KMS-11 (cell line): ENCODE data around the gene RUSC1.

Experiments
- H2AFZ ChIP-seq: fragments of 200-600 bp; sonication (generic); 2 replicates; pipeline ENCODE4 v1.6.1; 2016; ENCODE audit warnings: antibody characterized with exemption, mixed run types, low read depth
- H3K27ac ChIP-seq: fragments of 200-600 bp; sonication (generic); 2 replicates; pipeline ENCODE4 v1.6.1; 2016; ENCODE audit warnings: mild to moderate bottlenecking, mixed run types
- H3K27me3 ChIP-seq: fragments of 200-600 bp; sonication (generic); 2 replicates; pipeline ENCODE4 v1.6.1; 2017; ENCODE audit warnings: mild to moderate bottlenecking, low read depth, mixed run types, moderate library complexity; ENCODE audit not compliant: insufficient read depth
- H3K36me3 ChIP-seq: fragments of 200-600 bp; sonication (generic); 2 replicates; pipeline ENCODE4 v1.6.1; 2017; ENCODE audit warnings: mild to moderate bottlenecking, mixed run types; ENCODE audit not compliant: insufficient read depth
- H3K4me1 ChIP-seq: fragments of 200-600 bp; sonication (generic); 2 replicates; pipeline ENCODE4 v1.6.1; 2016; ENCODE audit warnings: mild to moderate bottlenecking, low read depth, mixed run types; ENCODE audit not compliant: poor library complexity, severe bottlenecking
- H3K4me2 ChIP-seq: fragments of 200-600 bp; sonication (generic); 2 replicates; pipeline ENCODE4 v1.7.0; 2016; ENCODE audit warnings: mild to moderate bottlenecking, mixed run types
- H3K4me3 ChIP-seq: fragments of 200-600 bp; sonication (generic); IDR thresholded peaks from 2 replicates; pipeline ENCODE4 v1.6.1; 2017; ENCODE audit warnings: low read depth, low read length, mixed read lengths; ENCODE audit not compliant: insufficient read depth
- H3K79me2 ChIP-seq: fragments of 200-600 bp; sonication (generic); 2 replicates; pipeline ENCODE4 v1.6.1; 2016; ENCODE audit warnings: low read depth, mixed run types; ENCODE audit not compliant: insufficient read depth
- H3K9ac ChIP-seq: fragments of 200-600 bp; sonication (generic); 2 replicates; pipeline ENCODE4 v1.6.1; 2016; ENCODE audit warnings: mild to moderate bottlenecking, mixed run types
- H4K20me1 ChIP-seq: fragments of 200-600 bp; sonication (generic); 2 replicates; pipeline ENCODE4 v1.6.1; 2016; ENCODE audit warnings: mild to moderate bottlenecking, mixed run types; ENCODE audit not compliant: insufficient read depth
- TF ChIP-seq, protein P1 (sequence below): fragments of 200-600 bp; sonication (generic); conservative IDR thresholded peaks from 2 replicates; pipeline ENCODE4 v1.6.1; 2017; ENCODE audit warnings: low read depth, mild to moderate bottlenecking, antibody characterized with exemption, low read length, moderate library complexity, mixed read lengths

Gene RUSC1

DNA sequence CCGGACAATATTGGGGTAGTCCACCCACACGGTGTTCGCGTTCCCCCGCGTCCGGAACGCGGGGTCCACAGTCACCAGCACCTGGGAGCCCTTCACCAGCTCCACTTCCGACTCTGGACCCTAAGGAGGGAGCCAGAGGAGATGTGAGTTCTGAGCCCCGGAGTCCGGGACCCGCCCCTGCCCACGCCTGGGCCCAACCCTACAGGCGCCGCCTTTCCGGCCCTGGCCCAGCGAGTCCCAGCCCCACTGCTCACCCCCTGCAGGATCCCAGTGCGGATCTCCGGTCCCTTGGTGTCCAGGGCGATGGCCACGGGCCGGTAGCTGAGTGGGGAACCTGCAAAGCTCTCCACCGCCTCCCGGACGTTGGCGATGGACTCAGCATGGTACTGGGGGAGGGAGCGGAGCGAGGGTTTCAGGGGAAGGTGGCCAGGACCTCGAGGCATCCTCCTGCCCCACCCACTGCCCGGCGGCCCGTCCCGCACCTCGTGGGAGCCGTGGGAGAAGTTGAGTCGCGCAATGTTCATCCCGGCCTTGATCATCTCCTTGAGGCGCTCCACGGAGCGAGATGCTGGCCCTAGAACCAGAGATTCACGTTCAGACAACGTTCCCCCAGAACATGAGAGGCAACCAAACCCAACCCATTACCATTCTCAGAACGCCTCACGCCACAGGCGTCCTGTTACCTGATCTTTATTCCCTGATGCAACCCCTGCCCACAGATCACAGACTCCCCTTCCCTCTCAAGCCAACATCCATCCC lies 25.3 kb upstream of the RUSC1 start:
- Histone ChIP-seq H4K20me1 (no peaks in the 10 kb centered on the region), H3K36me3 (no peaks in the 10 kb centered on the region), H2AFZ (no peak overlapping the region), H3K27ac (no peak overlapping the region), H3K4me2 (no peak overlapping the region), H3K79me2 (no peaks in the 10 kb centered on the region), H3K27me3 (peaks cover 41% of the 10 kb centered on the region; the same call in 1 of the 2 replicates), H3K9ac (no peak overlapping the region), H3K4me3 (no peak overlapping the region), H3K4me1 (no peaks in the 10 kb centered on the region)
- TF ChIP-seq, protein P1, sequence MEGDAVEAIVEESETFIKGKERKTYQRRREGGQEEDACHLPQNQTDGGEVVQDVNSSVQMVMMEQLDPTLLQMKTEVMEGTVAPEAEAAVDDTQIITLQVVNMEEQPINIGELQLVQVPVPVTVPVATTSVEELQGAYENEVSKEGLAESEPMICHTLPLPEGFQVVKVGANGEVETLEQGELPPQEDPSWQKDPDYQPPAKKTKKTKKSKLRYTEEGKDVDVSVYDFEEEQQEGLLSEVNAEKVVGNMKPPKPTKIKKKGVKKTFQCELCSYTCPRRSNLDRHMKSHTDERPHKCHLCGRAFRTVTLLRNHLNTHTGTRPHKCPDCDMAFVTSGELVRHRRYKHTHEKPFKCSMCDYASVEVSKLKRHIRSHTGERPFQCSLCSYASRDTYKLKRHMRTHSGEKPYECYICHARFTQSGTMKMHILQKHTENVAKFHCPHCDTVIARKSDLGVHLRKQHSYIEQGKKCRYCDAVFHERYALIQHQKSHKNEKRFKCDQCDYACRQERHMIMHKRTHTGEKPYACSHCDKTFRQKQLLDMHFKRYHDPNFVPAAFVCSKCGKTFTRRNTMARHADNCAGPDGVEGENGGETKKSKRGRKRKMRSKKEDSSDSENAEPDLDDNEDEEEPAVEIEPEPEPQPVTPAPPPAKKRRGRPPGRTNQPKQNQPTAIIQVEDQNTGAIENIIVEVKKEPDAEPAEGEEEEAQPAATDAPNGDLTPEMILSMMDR: no peak

DNA sequence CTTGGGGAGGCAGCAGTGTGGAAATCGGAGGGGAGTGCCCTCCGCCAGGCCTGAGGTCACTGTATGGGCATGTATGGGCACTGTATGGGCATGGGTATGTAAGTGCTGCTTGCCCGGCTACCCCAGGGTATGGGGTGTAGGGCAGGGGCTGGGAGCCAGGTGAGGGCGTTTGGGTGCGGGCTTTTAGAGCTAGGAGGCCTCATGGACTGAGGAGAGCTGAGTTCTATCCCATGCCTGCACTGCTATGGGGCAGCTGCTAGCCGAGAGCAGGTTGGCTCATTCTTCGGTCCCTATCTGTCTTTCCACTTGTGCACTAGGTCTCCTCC lies 24.8 kb upstream of the RUSC1 start:
- H3K27me3 ChIP-seq: peaks cover 41% of the 10 kb centered on the region; the same call in 1 of the 2 replicates
- no peak overlapping the region for H3K9ac ChIP-seq
- H3K4me2 ChIP-seq: no peak overlapping the region
- H4K20me1 ChIP-seq: no peaks in the 10 kb centered on the region
- no peaks in the 10 kb centered on the region for H3K4me1 ChIP-seq
- TF ChIP-seq, protein P1: no peak
- H3K27ac ChIP-seq: no peak overlapping the region
- H3K4me3 ChIP-seq: no peak overlapping the region
- H3K79me2 ChIP-seq: no peaks in the 10 kb centered on the region
- H2AFZ ChIP-seq: no peak overlapping the region
- H3K36me3 ChIP-seq: no peaks in the 10 kb centered on the region

DNA sequence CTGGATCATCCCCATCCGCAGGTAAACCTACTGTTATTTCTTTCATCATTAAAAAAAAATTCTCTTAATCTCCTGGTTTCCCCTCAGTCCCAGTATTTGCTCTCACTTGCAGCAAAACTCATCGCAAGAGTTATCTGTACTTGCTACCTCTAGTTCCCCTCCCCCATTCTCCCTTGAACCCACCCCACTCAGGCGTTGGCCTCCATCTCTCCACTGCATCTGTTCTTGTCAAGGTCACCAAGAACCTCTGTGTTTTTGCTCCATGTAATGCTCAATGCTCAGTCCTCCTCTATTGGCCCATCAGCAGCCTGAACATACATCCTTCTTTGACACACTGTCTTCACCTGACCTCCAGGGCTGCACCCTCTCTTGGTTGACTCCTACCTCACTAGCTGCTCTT lies 24.0 kb upstream of the RUSC1 start:
- H3K79me2 ChIP-seq: no peaks in the 10 kb centered on the region
- H3K4me2 ChIP-seq: no peak overlapping the region
- H2AFZ ChIP-seq: no peak overlapping the region
- H3K4me1 ChIP-seq: no peaks in the 10 kb centered on the region
- no peaks in the 10 kb centered on the region for H4K20me1 ChIP-seq
- no peak overlapping the region for H3K9ac ChIP-seq
- no peaks in the 10 kb centered on the region for H3K36me3 ChIP-seq
- TF ChIP-seq, protein P1: no peak
- H3K27ac ChIP-seq: no peak overlapping the region
- peaks cover 34% of the 10 kb centered on the region; the same call in 1 of the 2 replicates for H3K27me3 ChIP-seq
- H3K4me3 ChIP-seq: no peak overlapping the region

DNA sequence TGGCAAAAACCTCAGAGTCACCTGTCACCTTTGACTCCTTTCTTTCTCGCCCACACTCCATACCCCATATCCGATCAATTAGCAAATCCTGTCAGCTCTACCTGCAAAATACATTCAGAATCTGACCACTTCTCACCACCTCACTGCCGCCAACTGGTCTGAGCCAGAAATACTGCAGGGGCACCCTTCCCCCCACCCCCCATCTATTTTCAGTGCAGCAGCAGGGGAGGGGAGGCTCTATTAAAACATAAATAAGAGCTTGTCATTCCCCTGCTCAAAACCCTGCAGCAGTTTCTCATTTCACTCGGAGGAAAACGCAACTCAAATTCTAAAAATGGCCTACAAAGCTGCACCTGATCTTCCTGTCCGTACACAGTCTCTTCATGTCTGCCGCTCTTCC lies 23.3 kb upstream of the RUSC1 start:
- no peak overlapping the region for H2AFZ ChIP-seq
- H3K79me2 ChIP-seq: no peaks in the 10 kb centered on the region
- H3K4me3 ChIP-seq: no peak overlapping the region
- H3K9ac ChIP-seq: no peak overlapping the region
- H4K20me1 ChIP-seq: no peaks in the 10 kb centered on the region
- H3K4me2 ChIP-seq: no peak overlapping the region
- no peaks in the 10 kb centered on the region for H3K4me1 ChIP-seq
- H3K36me3 ChIP-seq: no peaks in the 10 kb centered on the region
- TF ChIP-seq, protein P1: no peak
- no peak overlapping the region for H3K27ac ChIP-seq
- H3K27me3 ChIP-seq: peaks cover 27% of the 10 kb centered on the region; the same call in 1 of the 2 replicates
